Hair follicular keratinocyte (primary cell): ENCODE measurements around the gene DPT. TPM values are rescaled to one million over a fixed set of nuclear protein-coding genes. Genes with fewer than 3 reads are reported as not detected.

Experiments used
- total RNA-seq: library from RNA; depleted of rRNA; stranded (reverse); fragments of >200 nt; gene quantifications from 2 replicates; pipeline ENCODE4 v1.2.3, GENCODE V29; 2015

Gene DPT
- total RNA-seq: not detected in 2 replicates

DNA sequence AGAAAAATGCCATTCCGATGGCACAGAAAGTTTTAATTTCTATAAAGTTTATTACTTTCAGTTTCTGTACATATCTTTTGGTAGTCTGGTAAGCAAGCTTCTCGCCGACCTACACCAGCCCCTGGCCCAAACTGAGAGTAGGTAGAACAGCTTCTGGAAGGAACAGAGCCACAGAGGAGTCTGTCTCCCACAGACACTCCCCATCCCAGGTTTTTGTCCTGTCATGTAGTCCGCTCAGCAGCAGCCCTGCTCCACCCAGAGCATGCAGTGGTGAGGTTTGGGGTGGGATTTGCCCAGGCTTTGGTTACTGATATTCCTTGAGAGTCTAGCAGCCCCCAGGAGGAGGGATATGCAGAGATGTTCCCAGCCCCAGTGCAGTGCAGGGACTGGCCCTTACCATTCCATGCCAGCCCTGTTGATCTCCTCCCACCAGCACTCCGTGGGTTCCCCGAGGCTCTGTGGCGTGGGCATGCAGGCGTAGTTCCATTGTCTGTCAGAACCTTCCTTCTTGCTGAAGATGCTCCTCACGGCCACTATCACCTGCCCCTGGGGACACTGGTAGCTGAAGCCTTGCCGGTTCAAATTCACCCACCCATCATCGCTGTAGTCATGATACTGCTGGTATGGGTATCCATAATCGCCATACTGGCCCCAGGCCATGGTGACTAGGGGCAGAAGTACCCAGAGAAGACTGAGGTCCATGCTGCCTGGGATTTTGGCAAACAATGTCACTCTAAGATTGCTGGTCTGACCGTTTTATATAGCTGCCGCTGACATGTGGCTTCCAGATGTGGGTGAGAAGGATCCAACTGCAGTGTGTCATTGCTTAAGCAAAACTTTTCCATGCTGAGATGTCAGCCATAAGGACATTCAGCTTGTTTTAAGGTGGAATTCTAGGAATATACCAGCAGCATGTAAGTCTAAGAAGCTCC lies at the start of gene DPT:
Gene DPT (minus strand): TSS at position 734 of the 932 bp plus-strand sequence. CDS start 32 bp downstream, at position 702.

Other genes starting within 250 kb of the DPT start
- not detected in 2 replicates for gene XCL2, start 185.2 kb downstream of the DPT start, total RNA-seq
- not detected in 2 replicates for gene XCL1, start 152.6 kb downstream of the DPT start, total RNA-seq